Cardiac muscle cell (in vitro differentiated cells and primary cell): ENCODE measurements around the gene AUTS2. TPM values are rescaled to one million over a fixed set of nuclear protein-coding genes. Genes with fewer than 3 reads are reported as not detected.

Source experiments
- DNase-seq, 2 donors: peaks; one replicate each; pipeline versions ENCODE4 v3.0.0 to v3.0.0-alpha.2; 2010 to 2017; ENCODE audit warnings: low read depth in 1 of 2, low spot score in 1 of 2
- H3K27ac ChIP-seq: fragments of 200-600 bp; sonication (generic); 2 replicates; pipeline ENCODE4 v1.5.1; 2016
- H3K27me3 ChIP-seq: fragments of 200-600 bp; sonication (generic); 2 replicates; pipeline ENCODE4 v1.6.0; 2016; ENCODE audit warnings: control low read depth
- H3K36me3 ChIP-seq: fragments of 200-600 bp; sonication (generic); 2 replicates; pipeline ENCODE4 v1.5.1; 2016; ENCODE audit warnings: control low read depth
- H3K4me1 ChIP-seq: fragments of 200-600 bp; sonication (generic); 2 replicates; pipeline ENCODE4 v1.8.1; 2017; ENCODE audit warnings: low read depth, mild to moderate bottlenecking, mixed run types
- H3K4me3 ChIP-seq: fragments of 200-600 bp; sonication (generic); 2 replicates; pipeline ENCODE4 v1.5.1; 2016; ENCODE audit warnings: mild to moderate bottlenecking
- H3K9me3 ChIP-seq: fragments of 200-600 bp; sonication (generic); 2 replicates; pipeline ENCODE4 v1.5.1; 2017; ENCODE audit warnings: low read depth, mild to moderate bottlenecking, control low read depth
- polyA plus RNA-seq: library from polyadenylated mRNA; unstranded; fragments of >200 nt; fragmentation: Nextera tagmentation; extraction: Ambion mirVana; gene quantifications from 2 replicates; pipeline ENCODE4 v1.2.1, GENCODE V29; 2016
- total RNA-seq: library from RNA; depleted of rRNA; stranded (reverse); fragments of >200 nt; gene quantifications from 2 replicates; pipeline ENCODE4 v1.2.3, GENCODE V29; 2016
- TF ChIP-seq, protein P1 (sequence below): IDR thresholded peaks from 2 replicates; pipeline ENCODE4 v1.5.1; 2012; ENCODE audit warnings: low read depth, mild to moderate bottlenecking, low read length

Gene AUTS2
- total and polyA plus RNA-seq, 2 experiments from 2014 or later = 41.0 to 45.5 TPM

- H3K4me1 ChIP-seq = no peaks in the 10 kb centered on the region
- no peak overlapping the region for H3K27ac ChIP-seq
- peak in 1 of 2 donors; percentile 20 for DNase-seq
- peaks cover 31% of the 10 kb centered on the region for H3K27me3 ChIP-seq
- H3K36me3 ChIP-seq = no peaks in the 10 kb centered on the region
- TF ChIP-seq, protein P1, sequence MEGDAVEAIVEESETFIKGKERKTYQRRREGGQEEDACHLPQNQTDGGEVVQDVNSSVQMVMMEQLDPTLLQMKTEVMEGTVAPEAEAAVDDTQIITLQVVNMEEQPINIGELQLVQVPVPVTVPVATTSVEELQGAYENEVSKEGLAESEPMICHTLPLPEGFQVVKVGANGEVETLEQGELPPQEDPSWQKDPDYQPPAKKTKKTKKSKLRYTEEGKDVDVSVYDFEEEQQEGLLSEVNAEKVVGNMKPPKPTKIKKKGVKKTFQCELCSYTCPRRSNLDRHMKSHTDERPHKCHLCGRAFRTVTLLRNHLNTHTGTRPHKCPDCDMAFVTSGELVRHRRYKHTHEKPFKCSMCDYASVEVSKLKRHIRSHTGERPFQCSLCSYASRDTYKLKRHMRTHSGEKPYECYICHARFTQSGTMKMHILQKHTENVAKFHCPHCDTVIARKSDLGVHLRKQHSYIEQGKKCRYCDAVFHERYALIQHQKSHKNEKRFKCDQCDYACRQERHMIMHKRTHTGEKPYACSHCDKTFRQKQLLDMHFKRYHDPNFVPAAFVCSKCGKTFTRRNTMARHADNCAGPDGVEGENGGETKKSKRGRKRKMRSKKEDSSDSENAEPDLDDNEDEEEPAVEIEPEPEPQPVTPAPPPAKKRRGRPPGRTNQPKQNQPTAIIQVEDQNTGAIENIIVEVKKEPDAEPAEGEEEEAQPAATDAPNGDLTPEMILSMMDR = no peak
- H3K9me3 ChIP-seq = no peaks in the 10 kb centered on the region
- peak overlapping the region; percentile 73 for H3K4me3 ChIP-seq
These were observed 1095.0 kb downstream of the AUTS2 start for GRCh38 chr7:70693321-70693685.

GRCh38 chr7:70693686-70694433 is 1095.6 kb downstream of the AUTS2 start:
- Histone ChIP-seq H3K9me3 (no peaks in the 10 kb centered on the region), H3K27ac (no peak overlapping the region), H3K4me3 (peak overlapping the region; percentile 73), H3K4me1 (peaks cover under 1% of the 10 kb centered on the region), H3K27me3 (peaks cover 31% of the 10 kb centered on the region), H3K36me3 (no peaks in the 10 kb centered on the region)
- TF ChIP-seq, protein P1 = no peak
- DNase-seq = peak; percentile 63 to 81

GRCh38 chr7:70694434-70694970 is 1096.2 kb downstream of the AUTS2 start:
- Histone ChIP-seq H3K4me1 (peaks cover 7% of the 10 kb centered on the region), H3K4me3 (peak overlapping the region; percentile 73), H3K27me3 (peaks cover 31% of the 10 kb centered on the region), H3K36me3 (no peaks in the 10 kb centered on the region), H3K9me3 (no peaks in the 10 kb centered on the region), H3K27ac (no peak overlapping the region)
- peak; percentile 47 to 70 for DNase-seq
- TF ChIP-seq, protein P1 = no peak

GRCh38 chr7:70694971-70695794 is 1096.9 kb downstream of the AUTS2 start:
- no peak overlapping the region for H3K27ac ChIP-seq
- TF ChIP-seq, protein P1 = no peak
- peaks cover 26% of the 10 kb centered on the region for H3K27me3 ChIP-seq
- H3K4me1 ChIP-seq = peaks cover 13% of the 10 kb centered on the region
- H3K36me3 ChIP-seq = no peaks in the 10 kb centered on the region
- peak overlapping the region; percentile 73 for H3K4me3 ChIP-seq
- DNase-seq = peak; percentile 21 to 46
- no peaks in the 10 kb centered on the region for H3K9me3 ChIP-seq

DNA sequence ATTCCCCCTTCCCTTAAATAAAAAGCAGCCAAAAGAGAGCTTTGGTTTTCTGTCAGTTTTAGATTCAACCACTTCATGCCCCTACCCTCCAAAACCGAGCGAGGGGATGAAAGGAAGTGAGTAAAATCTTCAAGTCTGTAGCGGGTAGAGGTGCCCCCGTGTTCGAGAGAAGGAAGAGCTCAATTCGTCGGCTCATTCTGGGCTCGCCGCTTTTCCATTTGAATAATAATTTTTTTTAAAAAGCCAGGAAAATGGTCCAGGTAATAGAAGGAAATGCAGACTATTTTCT is 1097.5 kb downstream of the AUTS2 start:
- H3K27me3 ChIP-seq = peaks cover 20% of the 10 kb centered on the region
- no peak for DNase-seq
- H3K4me3 ChIP-seq = peak overlapping the region; percentile 73
- peaks cover 19% of the 10 kb centered on the region for H3K4me1 ChIP-seq
- H3K36me3 ChIP-seq = no peaks in the 10 kb centered on the region
- no peaks in the 10 kb centered on the region for H3K9me3 ChIP-seq
- TF ChIP-seq, protein P1 = no peak
- H3K27ac ChIP-seq = no peak overlapping the region
